Measurements from ENCODE around the gene ELK4.

DNA sequence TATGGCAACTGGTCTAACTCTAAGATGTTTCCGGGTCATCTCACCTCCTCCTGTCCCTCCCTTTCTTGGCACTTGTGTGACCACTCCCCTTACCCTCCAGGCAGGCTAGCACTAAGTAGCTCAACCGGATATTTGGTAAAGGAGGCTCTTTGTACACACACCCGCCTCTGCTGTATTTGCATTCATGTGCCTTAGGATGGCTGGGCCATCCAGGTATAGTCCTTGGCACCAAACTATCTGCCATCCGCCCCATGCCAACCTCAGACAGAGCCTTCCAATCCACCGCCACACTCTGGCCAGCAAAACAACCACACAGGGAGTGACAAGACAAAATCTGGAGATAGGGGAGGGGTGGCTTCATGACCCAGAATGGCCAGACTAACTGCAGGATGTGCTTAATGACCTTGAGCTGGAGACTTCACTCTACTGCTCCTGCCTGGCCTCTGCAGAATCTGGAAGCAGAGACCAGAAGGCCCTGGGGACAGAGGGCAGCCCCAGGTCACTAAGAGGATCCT is 67.8 kb downstream of the ELK4 start:
- TF ChIP-seq, protein P1, sequence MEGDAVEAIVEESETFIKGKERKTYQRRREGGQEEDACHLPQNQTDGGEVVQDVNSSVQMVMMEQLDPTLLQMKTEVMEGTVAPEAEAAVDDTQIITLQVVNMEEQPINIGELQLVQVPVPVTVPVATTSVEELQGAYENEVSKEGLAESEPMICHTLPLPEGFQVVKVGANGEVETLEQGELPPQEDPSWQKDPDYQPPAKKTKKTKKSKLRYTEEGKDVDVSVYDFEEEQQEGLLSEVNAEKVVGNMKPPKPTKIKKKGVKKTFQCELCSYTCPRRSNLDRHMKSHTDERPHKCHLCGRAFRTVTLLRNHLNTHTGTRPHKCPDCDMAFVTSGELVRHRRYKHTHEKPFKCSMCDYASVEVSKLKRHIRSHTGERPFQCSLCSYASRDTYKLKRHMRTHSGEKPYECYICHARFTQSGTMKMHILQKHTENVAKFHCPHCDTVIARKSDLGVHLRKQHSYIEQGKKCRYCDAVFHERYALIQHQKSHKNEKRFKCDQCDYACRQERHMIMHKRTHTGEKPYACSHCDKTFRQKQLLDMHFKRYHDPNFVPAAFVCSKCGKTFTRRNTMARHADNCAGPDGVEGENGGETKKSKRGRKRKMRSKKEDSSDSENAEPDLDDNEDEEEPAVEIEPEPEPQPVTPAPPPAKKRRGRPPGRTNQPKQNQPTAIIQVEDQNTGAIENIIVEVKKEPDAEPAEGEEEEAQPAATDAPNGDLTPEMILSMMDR (IDR thresholded peaks at IDR 0.05) = no peak
- no peak for TF ChIP-seq POLR2A (IDR thresholded peaks at IDR 0.05)

Data from thyroid gland (tissue), 4 donors.